IMR-90 (cell line): Measurements from ENCODE around the gene EIF4G3.

ENCODE experiments used
- CTCF ChIP-seq: conservative IDR thresholded peaks from 2 replicates; pipeline ENCODE4 v1.5.1; 2012; ENCODE audit warnings: mild to moderate bottlenecking, low read depth, low read length, improper control_type of control experiment
- RAD21 ChIP-seq: IDR thresholded peaks from 2 replicates; pipeline ENCODE4 v1.6.1; 2012; ENCODE audit warnings: low read length, improper control_type of control experiment

DNA sequence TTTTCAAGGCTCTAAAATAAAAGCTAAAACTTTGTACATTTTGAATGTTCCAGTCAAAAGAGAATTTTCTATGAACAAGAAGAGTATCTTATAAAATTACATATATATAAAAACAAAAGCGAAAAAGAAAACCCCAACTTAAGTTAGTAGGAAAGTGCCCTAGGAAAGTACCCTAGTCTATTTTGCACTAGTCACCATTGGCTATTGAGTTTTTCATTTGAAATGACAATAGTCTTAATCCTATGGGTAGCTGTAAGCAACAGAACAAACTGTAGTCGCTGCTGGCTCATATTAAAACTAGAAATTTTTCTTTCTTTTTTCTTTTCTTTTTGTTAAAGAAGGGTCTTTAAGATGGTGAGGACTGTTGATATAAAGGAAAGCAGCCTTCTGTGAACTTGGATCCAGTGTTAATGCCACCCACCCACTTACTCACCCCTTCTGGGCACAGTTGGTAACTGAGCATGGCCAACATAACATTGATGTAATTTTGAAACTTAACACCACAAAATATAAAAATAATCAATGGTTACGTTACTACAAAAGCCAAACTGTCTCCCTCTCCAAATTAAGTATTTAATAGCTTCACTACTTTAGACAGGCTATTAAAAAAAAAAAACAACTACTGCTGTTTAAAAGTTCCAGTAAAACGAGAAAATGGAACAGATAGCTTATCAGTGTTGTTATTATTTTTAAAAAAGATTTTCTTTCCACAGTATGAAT lies 177.0 kb downstream of the EIF4G3 start:
- no peak for TF ChIP-seq CTCF
- TF ChIP-seq RAD21 = no peak
